ENCODE results near the gene TNFAIP1. TPM values are rescaled to one million over a fixed set of nuclear protein-coding genes. Genes with fewer than 3 reads are reported as not detected.

The TNFAIP1 gene
- total RNA-seq, 1 experiment from 2014 or later: 21.8 TPM

- H3K27ac ChIP-seq (ENCODE audit: insufficient read length, low read depth, low read length): no peak overlapping the region
- no peak for DNase-seq
- H2BK15ac ChIP-seq (ENCODE audit: low read depth, low read length): no peak overlapping the region
- H2AK5ac ChIP-seq (ENCODE audit: insufficient read length, low read length): no peak overlapping the region
- no peak overlapping the region for H4K5ac ChIP-seq (ENCODE audit: insufficient read length, low read depth, low read length)
- H2BK12ac ChIP-seq (ENCODE audit: insufficient read length, low read depth, low read length): no peak overlapping the region
- Mint-ChIP-seq H3K36me3 (ENCODE audit: insufficient read depth in 1 of 3, low read depth in 3 of 3) (peaks cover 1 to 7% (median 5%) of the 10 kb centered on the region in 3 experiments; a peak in 4 of 7 replicates), H3K4me1 (peaks cover 3 to 11% of the 10 kb centered on the region in 2 experiments; a peak in 3 of 4 replicates), H3K9me3 (no peaks in the 10 kb centered on the region), H3K27me3 (ENCODE audit: low read depth) (peaks cover 39% of the 10 kb centered on the region), H3K27ac (peak overlapping the region in 1 of 3 experiments; percentile 62; a peak in 1 of 7 replicates), H3K4me3 (no peak overlapping the region)
- H3K79me1 ChIP-seq (ENCODE audit: insufficient read depth, low read depth, low read length, poor library complexity, severe bottlenecking): no peaks in the 10 kb centered on the region
- no peaks in the 10 kb centered on the region for H3K4me1 ChIP-seq (ENCODE audit: insufficient read depth, low read length)
- H4K20me1 ChIP-seq (ENCODE audit: control insufficient read depth, insufficient read depth, insufficient read length): no peaks in the 10 kb centered on the region
- no peak overlapping the region for H2BK5ac ChIP-seq (ENCODE audit: insufficient read length, low read length)
- H3K9ac ChIP-seq (ENCODE audit: extremely low read depth, insufficient read length, low read length): no peak overlapping the region
- no peak overlapping the region for H2BK20ac ChIP-seq (ENCODE audit: low read depth, low read length, poor library complexity, severe bottlenecking)
- WGBS (ENCODE audit: extremely low coverage, insufficient read length, low lambda C conversion rate): no CpG with 5 or more reads among the region's 6 CpGs
- TF ChIP-seq CTCF (conservative IDR thresholded peaks at IDR 0.05): no peak
- H4K91ac ChIP-seq (ENCODE audit: insufficient read length, low read depth, low read length): no peak overlapping the region
- H2BK120ac ChIP-seq (ENCODE audit: low read depth, low read length, poor library complexity, severe bottlenecking): no peak overlapping the region
- no peak overlapping the region for H3K4me2 ChIP-seq (ENCODE audit: insufficient read depth, insufficient read length, low read length)
- no peak overlapping the region for H3K14ac ChIP-seq (ENCODE audit: insufficient read depth, low read length)
- H3K27me3 ChIP-seq (ENCODE audit: insufficient read depth, low read length): no peaks in the 10 kb centered on the region
- no peak overlapping the region for H3K18ac ChIP-seq (ENCODE audit: insufficient read length, low read depth, low read length)
- H3K79me2 ChIP-seq (ENCODE audit: insufficient read depth, low read length): no peaks in the 10 kb centered on the region
- no peaks in the 10 kb centered on the region for H3K23me2 ChIP-seq (ENCODE audit: insufficient read length, low read depth, low read length, poor library complexity, severe bottlenecking)
- H3K56ac ChIP-seq (ENCODE audit: insufficient read length, low read depth, low read length): no peak overlapping the region
- no peaks in the 10 kb centered on the region for H3K9me3 ChIP-seq (ENCODE audit: control insufficient read depth, low read depth, low read length)
- H3T11ph ChIP-seq (ENCODE audit: low read length): no peak overlapping the region
- H3K4ac ChIP-seq (ENCODE audit: low read depth, low read length): no peak overlapping the region
- no peak overlapping the region for H3K23ac ChIP-seq (ENCODE audit: insufficient read length, low read depth, low read length)
- H4K8ac ChIP-seq (replicated peaks; ENCODE audit: insufficient read length, low read depth, low read length): no peak overlapping the region
- no peak overlapping the region for H2AFZ ChIP-seq (ENCODE audit: low read length)
These were observed 60.4 kb downstream of the TNFAIP1 start for GRCh38 chr17:28395968-28396367.

Small RNAs within 50 kb of the gene (microRNA-seq; reads per million reads assigned to microRNA genes)
- gene MIR4723 (ENCODE audit: borderline microRNAs expressed): 0.35 reads per million

Other genes starting within 250 kb of the TNFAIP1 start
- gene TMEM97, start 16.6 kb upstream of the TNFAIP1 start, total RNA-seq (2021): 116 and 121 TPM in 2 replicates
- 20.5 and 21.0 TPM in 2 replicates for gene IFT20, start 289 bp upstream of the TNFAIP1 start, total RNA-seq (2021)
- 82.8 and 83.3 TPM in 2 replicates for gene POLDIP2, start 21.8 kb downstream of the TNFAIP1 start, total RNA-seq (2021)
- not detected in 2 replicates for gene SEBOX, start 29.4 kb downstream of the TNFAIP1 start, total RNA-seq (2021)
- 0.13 TPM in 1 of 2 replicates, not detected in the other for gene VTN, start 34.5 kb downstream of the TNFAIP1 start, total RNA-seq (2021)
- 5.1 and 5.4 TPM in 2 replicates for gene SARM1, start 35.9 kb downstream of the TNFAIP1 start, total RNA-seq (2021)
- gene SLC46A1, start 70.5 kb downstream of the TNFAIP1 start, total RNA-seq (2021): 8.7 and 9.1 TPM in 2 replicates
- not detected in 2 replicates for gene SLC13A2, start 137.9 kb downstream of the TNFAIP1 start, total RNA-seq (2021)
- gene FOXN1, start 170.6 kb downstream of the TNFAIP1 start, total RNA-seq (2021): not detected in 2 replicates
- gene UNC119, start 216.9 kb downstream of the TNFAIP1 start, total RNA-seq (2021): 36.9 and 38.3 TPM in 2 replicates
- 40.3 and 45.8 TPM in 2 replicates for gene PIGS, start 235.8 kb downstream of the TNFAIP1 start, total RNA-seq (2021)
- 53.2 and 58.0 TPM in 2 replicates for gene ALDOC, start 241.1 kb downstream of the TNFAIP1 start, total RNA-seq (2021)